ENCODE data around the gene DOCK6. TPM values are rescaled to one million over a fixed set of nuclear protein-coding genes. Genes with fewer than 3 reads are reported as not detected.

DOCK6 gene
- total and polyA plus RNA-seq, 11 donors = 21.6 to 57.8 (median 38.5) TPM

- Histone ChIP-seq H3K27ac (no peak within 1 kb of the TSS), H3K4me1 (peaks cover 0 to 13% (median 7%) of the 10 kb centered on the region in 12 donors), H3K27me3 (no peaks in the 10 kb centered on the region), H3K9me3 (peaks cover 0 to 15% (median 3%) of the 10 kb centered on the region in 12 donors), H3K4me3 (no peak within 1 kb of the TSS), H3K36me3 (peaks cover 0 to 92% (median 74%) of the 10 kb centered on the region in 9 donors)
- 90 to 96% (median 95%) methylated on average over 16 to 23 of the region's 23 CpGs for WGBS, 4 donors
- ATAC-seq (no peak), DNase-seq (no peak)
- intact Hi-C loops (cut with DNase I) = no loop called here
- TF ChIP-seq POLR2A (IDR thresholded peaks at IDR 0.05) (no peak), CTCF (IDR thresholded peaks at IDR 0.05) (no peak)
These were observed 22.8 kb downstream of the DOCK6 start, which contains the start of gene ANGPTL8 for GRCh38 chr19:11239377-11240000. TSS of gene ANGPTL8 (plus strand) at chr19:11239619. CDS start at chr19:11239638, 19 bp downstream.

- no peak for TF ChIP-seq CTCF (IDR thresholded peaks at IDR 0.05)
- TF ChIP-seq POLR2A (IDR thresholded peaks at IDR 0.05) = no peak
- Histone ChIP-seq H3K27me3 (no peaks in the 10 kb centered on the region), H3K27ac (no peak overlapping the region), H3K36me3 (peaks cover 0 to 94% (median 80%) of the 10 kb centered on the region in 9 donors), H3K4me3 (no peak overlapping the region), H3K4me1 (peaks cover 0 to 11% (median 5%) of the 10 kb centered on the region in 12 donors), H3K9me3 (peaks cover 0 to 15% (median 3%) of the 10 kb centered on the region in 12 donors)
- ATAC-seq = no peak
- 92 to 93% (median 93%) methylated on average over 6 of the region's 6 CpGs for WGBS, 4 donors
- no peak for DNase-seq
- intact Hi-C loops (cut with DNase I) = no loop called here
These were observed 23.4 kb downstream of the DOCK6 start for GRCh38 chr19:11238781-11239376.

GRCh38 chr19:11238041-11238440 is 24.3 kb downstream of the DOCK6 start:
- no peak for ATAC-seq
- Histone ChIP-seq H3K27me3 (no peaks in the 10 kb centered on the region), H3K36me3 (peaks cover 0 to 100% (median 82%) of the 10 kb centered on the region in 9 donors), H3K4me1 (peaks cover 0 to 3% (median 0%) of the 10 kb centered on the region in 12 donors), H3K4me3 (no peak overlapping the region), H3K27ac (no peak overlapping the region), H3K9me3 (peaks cover 0 to 15% (median 3%) of the 10 kb centered on the region in 12 donors)
- intact Hi-C loops (cut with DNase I) = no loop called here
- 84 to 91% (median 90%) methylated on average over 10 to 11 of the region's 11 CpGs for WGBS, 4 donors
- TF ChIP-seq POLR2A (IDR thresholded peaks at IDR 0.05) (no peak), CTCF (IDR thresholded peaks at IDR 0.05) (no peak)
- no peak for DNase-seq

GRCh38 chr19:11237321-11237720 is 25.0 kb downstream of the DOCK6 start:
- intact Hi-C loops (cut with DNase I) = no loop called here
- Histone ChIP-seq H3K36me3 (peaks cover 0 to 100% (median 82%) of the 10 kb centered on the region in 9 donors), H3K4me1 (no peaks in the 10 kb centered on the region), H3K27me3 (no peaks in the 10 kb centered on the region), H3K27ac (no peak overlapping the region), H3K4me3 (no peak overlapping the region), H3K9me3 (peaks cover 0 to 15% (median 3%) of the 10 kb centered on the region in 12 donors)
- no peak for ATAC-seq
- 86 to 89% (median 87%) methylated on average over 11 to 15 of the region's 15 CpGs for WGBS, 4 donors
- no peak for DNase-seq
- TF ChIP-seq POLR2A (IDR thresholded peaks at IDR 0.05) = no peak
- TF ChIP-seq CTCF (IDR thresholded peaks at IDR 0.05) = no peak
